Thyroid gland (tissue), 4 donors: Measurements from ENCODE around the gene DLK2. TPM values are rescaled to one million over a fixed set of nuclear protein-coding genes. Genes with fewer than 3 reads are reported as not detected.
"Not testable (repeated sequence)": the region's sequence is repeated elsewhere in the genome, so short reads cannot be mapped to it uniquely, and the experiment has no call there.

Experiments
- DNase-seq, 2 donors: peaks; one replicate each; pipeline ENCODE4 v3.0.0-alpha.2; 2019
- H3K27ac ChIP-seq, 3 donors: fragments of 200-600 bp; sonication (generic); 1 replicate in 2 of 3; 2 replicates in 1 of 3; pipeline ENCODE4 v1.5.1; 2016 to 2019; ENCODE audit warnings: mild to moderate bottlenecking in 1 of 3, moderate library complexity in 1 of 3
- H3K27me3 ChIP-seq: fragments of 200-600 bp; sonication (generic); one replicate; pipeline ENCODE4 v1.5.1; 2019
- H3K36me3 ChIP-seq, 2 donors: fragments of 200-600 bp; sonication (generic); one replicate each; pipeline ENCODE4 v1.5.1; 2016 to 2019
- H3K4me1 ChIP-seq, 2 donors: fragments of 200-600 bp; sonication (generic); one replicate each; pipeline ENCODE4 v1.5.1; 2017 to 2019
- H3K4me3 ChIP-seq, 3 donors: fragments of 200-600 bp; sonication (generic); replicated peaks in 1 of 3; 1 replicate in 2 of 3; 2 replicates in 1 of 3; pipeline ENCODE4 v1.5.1; 2016; ENCODE audit warnings: mild to moderate bottlenecking in 1 of 3
- H3K9me3 ChIP-seq: fragments of 200-600 bp; sonication (generic); one replicate; pipeline ENCODE4 v1.5.1; 2017
- CTCF ChIP-seq, 6 experiments: fragments of 200-600 bp in 3 of 6; fragments of 450-650 bp in 3 of 6; sonication (generic) in 3 of 6; IDR thresholded peaks; one replicate each; pipeline ENCODE4 v1.5.1; 2016 to 2019; ENCODE audit warnings: antibody characterized with exemption in 6 of 6, mild to moderate bottlenecking in 2 of 6, inconsistent platforms in 1 of 6, moderate library complexity in 1 of 6
- POLR2A ChIP-seq, 2 donors: fragments of 450-650 bp; IDR thresholded peaks; one replicate each; pipeline ENCODE4 v1.6.1; 2017; ENCODE audit warnings: antibody characterized with exemption in 2 of 2, mild to moderate bottlenecking in 2 of 2, moderate library complexity in 1 of 2
- WGBS, 2 donors: methylation state at CpG; one replicate each; pipeline ENCODE4 v1.1.5; 2017; 5-methylcytosine and 5-hydroxymethylcytosine counted together
- intact Hi-C: fragments of 100-400 bp; cut with DNase I; formaldehyde crosslinking; loops from one replicate; pipeline ENCODE4 v1.15.1; 2023
- total RNA-seq, 4 donors: library from RNA; depleted of rRNA; stranded (reverse); fragments of >200 nt; gene quantifications; one replicate each; pipeline ENCODE4 v1.2.3, GENCODE V29; 2016

DLK2 gene
- total RNA-seq, 4 donors from 2014 or later = 0.89 to 1.3 (median 1.3) TPM; not detected in 1

DNA sequence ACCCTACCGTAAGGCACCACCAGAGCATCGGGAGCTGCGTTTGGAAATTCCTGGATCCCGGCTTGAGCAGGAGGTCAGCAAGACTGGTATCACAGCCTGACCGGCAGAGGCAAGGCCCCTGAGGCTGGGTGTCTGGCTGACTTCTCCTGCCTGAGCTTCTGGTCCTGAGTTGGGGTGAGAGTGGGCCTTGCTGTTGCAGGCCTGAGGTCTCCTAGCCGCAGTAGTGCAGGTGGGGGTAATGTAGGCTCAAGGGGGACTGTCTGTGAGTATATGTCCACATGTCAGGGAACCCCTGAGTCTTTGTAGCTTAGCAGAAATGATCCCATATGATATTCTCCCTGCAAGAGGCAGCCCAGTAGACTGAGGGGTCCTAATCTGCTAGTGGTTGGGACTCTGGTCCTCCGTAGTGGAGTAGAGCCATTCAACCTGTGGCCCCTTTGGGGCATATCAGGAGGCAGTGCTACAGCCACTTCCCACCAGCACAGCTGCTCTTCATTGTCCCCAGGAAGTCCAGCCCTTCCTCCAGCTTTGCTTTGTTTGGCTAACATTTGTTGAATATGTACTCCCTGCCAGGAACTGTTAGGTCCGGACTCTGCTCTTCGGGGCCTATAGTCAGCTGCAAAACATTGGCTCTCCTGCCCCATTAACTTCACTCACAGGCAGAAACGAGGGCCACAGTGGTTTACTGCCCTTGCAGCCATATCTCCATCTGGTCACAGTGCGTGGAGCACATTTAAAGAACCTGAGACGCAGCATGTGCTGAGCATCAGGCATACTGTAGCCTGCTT lies 43.9 kb upstream of the DLK2 start:
- intact Hi-C loops = no loop called here
- no peak for TF ChIP-seq POLR2A (IDR thresholded peaks at IDR 0.05)
- no peak for TF ChIP-seq CTCF (IDR thresholded peaks at IDR 0.05)
- Histone ChIP-seq H3K9me3 (no peaks in the 10 kb centered on the region), H3K4me3 (no peak overlapping the region), H3K27me3 (no peaks in the 10 kb centered on the region), H3K27ac (no peak overlapping the region), H3K36me3 (peaks cover 48 to 51% of the 10 kb centered on the region in 2 donors), H3K4me1 (peaks cover 0 to 4% of the 10 kb centered on the region in 2 donors)
- WGBS, 2 donors = 79 to 85% methylated on average over 10 of the region's 12 CpGs
- no peak for DNase-seq

- whole genome bisulfite sequencing, 2 donors = 87 to 95% methylated on average over 5 of the region's 5 CpGs
- peaks cover 39 to 44% of the 10 kb centered on the region in 2 donors for H3K36me3 ChIP-seq
These were observed 42.9 kb upstream of the DLK2 start for GRCh38 chr6:43498291-43498690.

GRCh38 chr6:43497689-43498088 lies 42.3 kb upstream of the DLK2 start:
- Histone ChIP-seq H3K4me3 (no peak overlapping the region), H3K27me3 (no peaks in the 10 kb centered on the region), H3K4me1 (peaks cover 0 to 5% of the 10 kb centered on the region in 2 donors), H3K27ac (no peak overlapping the region), H3K9me3 (no peaks in the 10 kb centered on the region), H3K36me3 (peaks cover 33 to 38% of the 10 kb centered on the region in 2 donors)
- WGBS, 2 donors = 82 to 91% methylated on average over 11 to 12 of the region's 12 CpGs
- TF ChIP-seq POLR2A (IDR thresholded peaks at IDR 0.05) (no peak), CTCF (IDR thresholded peaks at IDR 0.05) (no peak)
- peak in 1 of 2 donors; percentile 25 for DNase-seq
- intact Hi-C loops = no loop called here

More at GRCh38 chr6:43498291-43498690, 42.9 kb upstream of the DLK2 start:
- intact Hi-C loops, H3K27me3 ChIP-seq, H3K4me1 ChIP-seq, H3K9me3 ChIP-seq, DNase-seq, H3K4me3 ChIP-seq, H3K27ac ChIP-seq: not testable (repeated sequence)

- intact Hi-C loops = no loop called here
- peak overlapping the region in 1 of 3 donors; percentile 17 for H3K27ac ChIP-seq
These were observed 41.7 kb upstream of the DLK2 start for GRCh38 chr6:43497129-43497396.

DNA sequence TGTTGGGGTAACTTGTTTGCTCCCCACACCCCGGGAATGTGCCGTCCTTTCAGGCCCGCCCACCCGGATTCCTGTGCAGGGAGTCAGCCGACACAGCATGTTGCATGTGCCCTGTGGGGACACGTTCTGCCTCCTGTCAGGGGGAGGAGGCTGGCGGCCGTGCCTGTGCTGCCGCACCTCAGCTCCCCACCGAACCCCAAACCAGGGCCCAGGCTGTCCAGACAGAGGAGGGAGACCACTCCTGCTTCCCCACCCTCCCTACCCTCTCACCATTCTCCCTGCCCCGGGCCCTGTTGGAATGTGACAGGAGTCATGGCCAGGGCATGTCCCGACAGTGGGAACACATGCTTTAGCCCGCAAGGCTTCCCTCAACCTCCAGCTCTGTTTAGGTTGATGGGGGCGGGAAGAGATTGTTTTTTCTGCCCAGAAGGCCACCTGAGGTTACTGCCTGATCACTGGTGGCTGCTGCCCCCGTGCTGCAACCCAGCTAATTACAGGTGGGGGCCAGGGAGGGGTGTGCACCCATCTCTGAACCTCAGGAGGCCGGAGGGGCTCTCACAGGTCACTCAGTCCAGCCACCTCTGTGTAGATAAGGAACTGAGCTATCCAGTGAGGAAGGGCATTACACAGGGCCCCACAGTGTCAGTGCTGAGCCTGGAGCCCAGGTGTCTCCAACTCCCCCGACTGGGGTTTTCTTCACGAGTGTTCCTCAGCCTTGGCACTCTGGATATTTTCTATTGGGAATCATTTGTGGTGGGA lies 41.2 kb upstream of the DLK2 start:
- Histone ChIP-seq H3K27me3 (no peaks in the 10 kb centered on the region), H3K9me3 (no peaks in the 10 kb centered on the region), H3K36me3 (peaks cover 26 to 31% of the 10 kb centered on the region in 2 donors), H3K27ac (no peak overlapping the region), H3K4me1 (peaks cover 9 to 17% of the 10 kb centered on the region in 2 donors), H3K4me3 (no peak overlapping the region)
- TF ChIP-seq CTCF (IDR thresholded peaks at IDR 0.05) (peak in 2 of 6 experiments; percentile 16 to 30), POLR2A (IDR thresholded peaks at IDR 0.05) (no peak)
- intact Hi-C loops = no loop called here
- DNase-seq = no peak
- WGBS, 2 donors = 60 to 79% methylated on average over 11 to 13 of the region's 18 CpGs

More at GRCh38 chr6:43497129-43497396, 41.7 kb upstream of the DLK2 start:
- H3K36me3 ChIP-seq = peaks cover 26 to 32% of the 10 kb centered on the region in 2 donors
- WGBS, 2 donors = 87 to 93% methylated on average over 6 of the region's 6 CpGs
- H3K4me1 ChIP-seq = peaks cover 5 to 12% of the 10 kb centered on the region in 2 donors
- H3K27me3 ChIP-seq = no peaks in the 10 kb centered on the region
- no peaks in the 10 kb centered on the region for H3K9me3 ChIP-seq
- TF ChIP-seq CTCF (IDR thresholded peaks at IDR 0.05) = no peak
- no peak for TF ChIP-seq POLR2A (IDR thresholded peaks at IDR 0.05)
- H3K4me3 ChIP-seq = no peak overlapping the region
- DNase-seq = no peak
